Smooth muscle cell (in vitro differentiated cells): ENCODE data around the gene PPP6R1. TPM values are rescaled to one million over a fixed set of nuclear protein-coding genes. Genes with fewer than 3 reads are reported as not detected.

ENCODE experiments used
- DNase-seq: peaks from one replicate; lab custom pipeline; 2025; ENCODE audit not compliant: unreplicated experiment; lab: John Stamatoyannopoulos, UW
- H2AFZ ChIP-seq: fragments of 200-600 bp; sonication (generic); 2 replicates; pipeline ENCODE4 v1.6.0; 2016; ENCODE audit warnings: antibody characterized with exemption, low read depth, mild to moderate bottlenecking
- H3F3A ChIP-seq: fragments of 200-600 bp; sonication (generic); 2 replicates; pipeline ENCODE4 v1.6.0; 2017; ENCODE audit warnings: antibody characterized with exemption, low read depth
- H3K27ac ChIP-seq: fragments of 200-600 bp; sonication (generic); 2 replicates; pipeline ENCODE4 v1.5.1; 2016; ENCODE audit warnings: low read depth, mild to moderate bottlenecking
- H3K27me3 ChIP-seq: fragments of 200-600 bp; sonication (generic); 2 replicates; pipeline ENCODE4 v1.6.1; 2016; ENCODE audit warnings: low read depth, mild to moderate bottlenecking
- H3K36me3 ChIP-seq: fragments of 200-600 bp; sonication (generic); 2 replicates; pipeline ENCODE4 v1.5.1; 2016; ENCODE audit warnings: low read depth
- H3K4me1 ChIP-seq: fragments of 200-600 bp; sonication (generic); 2 replicates; pipeline ENCODE4 v1.5.1; 2016; ENCODE audit warnings: low read depth
- H3K4me2 ChIP-seq: fragments of 200-600 bp; sonication (generic); 2 replicates; pipeline ENCODE4 v1.6.0; 2016; ENCODE audit warnings: mild to moderate bottlenecking
- H3K4me3 ChIP-seq: fragments of 200-600 bp; sonication (generic); 2 replicates; pipeline ENCODE4 v1.5.1; 2016; ENCODE audit warnings: mild to moderate bottlenecking
- H3K79me2 ChIP-seq: fragments of 200-600 bp; sonication (generic); 2 replicates; pipeline ENCODE4 v1.6.0; 2016; ENCODE audit warnings: low read depth, mild to moderate bottlenecking
- H3K9ac ChIP-seq: fragments of 200-600 bp; sonication (generic); 2 replicates; pipeline ENCODE4 v1.6.0; 2016; ENCODE audit warnings: low read depth
- H3K9me3 ChIP-seq: fragments of 200-600 bp; sonication (generic); replicated peaks from 2 replicates; pipeline ENCODE4 v1.5.1; 2016; ENCODE audit warnings: low read depth
- H4K20me1 ChIP-seq: fragments of 200-600 bp; sonication (generic); 2 replicates; pipeline ENCODE4 v1.6.0; 2016; ENCODE audit warnings: low read depth
- CTCF ChIP-seq: fragments of 200-600 bp; sonication (generic); IDR thresholded peaks from 2 replicates; pipeline ENCODE4 v1.5.1; 2017; ENCODE audit warnings: borderline replicate concordance, mild to moderate bottlenecking, antibody characterized with exemption; ENCODE audit not compliant: insufficient read depth, poor library complexity, severe bottlenecking
- WGBS: methylation state at CpG from one replicate; pipeline ENCODE4 v1.1.7; 2016; ENCODE audit warnings: low lambda C conversion rate; 5-methylcytosine and 5-hydroxymethylcytosine counted together
- polyA plus RNA-seq: library from polyadenylated mRNA; unstranded; fragments of >200 nt; fragmentation: Nextera tagmentation; extraction: Ambion mirVana; gene quantifications from 2 replicates; pipeline ENCODE4 v1.2.1, GENCODE V29; 2016
- total RNA-seq: library from RNA; depleted of rRNA; stranded (reverse); fragments of >200 nt; gene quantifications from 2 replicates; pipeline ENCODE4 v1.2.3, GENCODE V29; 2014

Gene PPP6R1
- total and polyA plus RNA-seq, 2 experiments from 2014 or later, result 31.1 to 58.0 TPM

- 33% methylated on average over 2 of the region's 16 CpGs for WGBS
Measured at GRCh38 chr19:55284405-55285058, 25.7 kb upstream of the PPP6R1 start.

GRCh38 chr19:55283548-55284377 is 24.9 kb upstream of the PPP6R1 start, which contains the start of gene BRSK1:
Gene BRSK1, plus strand, starts transcription at chr19:55283997. Its CDS starts 446 bp downstream, at chr19:55284443.
- H3K4me1 ChIP-seq, result peaks cover 19% of the 10 kb centered on the region
- peak within 1 kb of the TSS; percentile 7 for H3K27ac ChIP-seq
- DNase-seq, result peak; percentile 33
- H2AFZ ChIP-seq, result peak within 1 kb of the TSS; percentile 94
- TF ChIP-seq CTCF, result no peak
- H3K9ac ChIP-seq, result peak within 1 kb of the TSS; percentile 83
- H3K36me3 ChIP-seq, result no peaks in the 10 kb centered on the region
- peaks cover 4% of the 10 kb centered on the region for H3F3A ChIP-seq
- peak within 1 kb of the TSS; percentile 70 for H3K4me3 ChIP-seq
- 18% methylated on average over 10 of the region's 44 CpGs for WGBS
- H4K20me1 ChIP-seq, result no peaks in the 10 kb centered on the region
- peak within 1 kb of the TSS; percentile 94 for H3K4me2 ChIP-seq
- H3K27me3 ChIP-seq, result no peaks in the 10 kb centered on the region
- H3K9me3 ChIP-seq, result no peaks in the 10 kb centered on the region
- peaks cover 7% of the 10 kb centered on the region for H3K79me2 ChIP-seq

More at GRCh38 chr19:55284405-55285058, 25.7 kb upstream of the PPP6R1 start:
- H3K79me2 ChIP-seq, result peaks cover 7% of the 10 kb centered on the region
- H3K4me2 ChIP-seq, result peak overlapping the region; percentile 94
- no peak for TF ChIP-seq CTCF
- peaks cover 4% of the 10 kb centered on the region for H3F3A ChIP-seq
- no peaks in the 10 kb centered on the region for H3K36me3 ChIP-seq
- H3K4me3 ChIP-seq, result peak overlapping the region; percentile 70
- no peaks in the 10 kb centered on the region for H3K27me3 ChIP-seq
- DNase-seq, result no peak
- H2AFZ ChIP-seq, result no peak overlapping the region
- H3K9me3 ChIP-seq, result no peaks in the 10 kb centered on the region
- H3K9ac ChIP-seq, result peak overlapping the region; percentile 83
- no peaks in the 10 kb centered on the region for H4K20me1 ChIP-seq
- H3K4me1 ChIP-seq, result peaks cover 12% of the 10 kb centered on the region
- peak overlapping the region; percentile 7 for H3K27ac ChIP-seq

- Histone ChIP-seq H3K27ac (peak within 1 kb of the TSS; percentile 76), H3K79me2 (peaks cover 7% of the 10 kb centered on the region), H3K36me3 (no peaks in the 10 kb centered on the region), H3K4me3 (peak within 1 kb of the TSS; percentile 69), H3K4me2 (peak within 1 kb of the TSS; percentile 91), H2AFZ (peak within 1 kb of the TSS; percentile 50), H3K4me1 (peaks cover 14% of the 10 kb centered on the region), H4K20me1 (no peaks in the 10 kb centered on the region), H3K9me3 (no peaks in the 10 kb centered on the region), H3F3A (peaks cover 4% of the 10 kb centered on the region), H3K27me3 (no peaks in the 10 kb centered on the region), H3K9ac (peak within 1 kb of the TSS; percentile 75)
- WGBS, result 6% methylated on average over 37 of the region's 52 CpGs
- TF ChIP-seq CTCF, result no peak
- peak; percentile 83 for DNase-seq
Measured at GRCh38 chr19:55279770-55280643, 21.2 kb upstream of the PPP6R1 start, which contains the start of gene HSPBP1. Gene HSPBP1, minus strand, starts transcription at chr19:55280110. Its CDS starts 502 bp downstream, at chr19:55279608.
